HepG2 (cell line): Measurements from ENCODE around the gene TAF1C.

Experiments
- AGO1 ChIP-seq: fragments of 200-400 bp; formaldehyde crosslinking; IDR thresholded peaks from 2 replicates; pipeline ENCODE4 v1.6.1; 2017; ENCODE audit warnings: mild to moderate bottlenecking, low read depth, low read length, moderate library complexity; ENCODE audit not compliant: poor library complexity, severe bottlenecking
- CTCF ChIP-seq: sonication (generic); formaldehyde crosslinking; IDR thresholded peaks from 2 replicates; pipeline ENCODE4 v1.5.0; 2020; ENCODE audit warnings: mild to moderate bottlenecking, missing genetic modification reagents, moderate library complexity
- KLF11 ChIP-seq: IDR thresholded peaks from 2 replicates; pipeline ENCODE4 v1.6.1; 2016; ENCODE audit warnings: missing compliant biosample characterization
- SP1 ChIP-seq, 2 experiments: fragments of 450-650 bp in 1 of 2; sonication (generic) in 1 of 2; formaldehyde crosslinking in 1 of 2; IDR thresholded peaks; 2 replicates each; pipeline versions ENCODE4 v1.4.0 to v1.6.1; 2016 to 2020; ENCODE audit warnings: missing genetic modification reagents in 1 of 2
- STAT5B ChIP-seq: sonication (generic); formaldehyde crosslinking; IDR thresholded peaks from 2 replicates; pipeline ENCODE4 v1.4.0; 2020; ENCODE audit warnings: missing genetic modification reagents
- ZNF230 ChIP-seq: sonication (generic); formaldehyde crosslinking; IDR thresholded peaks from 2 replicates; pipeline ENCODE4 v1.4.0; 2020; ENCODE audit warnings: mild to moderate bottlenecking, missing genetic modification reagents
- ZNF337 ChIP-seq: sonication (generic); formaldehyde crosslinking; IDR thresholded peaks from 2 replicates; pipeline ENCODE4 v1.5.1; 2020; ENCODE audit warnings: missing genetic modification reagents, low read depth, mild to moderate bottlenecking, borderline replicate concordance
- ZNF607 ChIP-seq: sonication (generic); formaldehyde crosslinking; IDR thresholded peaks from 2 replicates; pipeline ENCODE4 v1.5.1; 2020; ENCODE audit warnings: missing genetic modification reagents, mild to moderate bottlenecking, borderline replicate concordance
- ZNF761 ChIP-seq: sonication (generic); formaldehyde crosslinking; conservative IDR thresholded peaks from 2 replicates; pipeline ENCODE4 v1.4.0; 2020; ENCODE audit warnings: mild to moderate bottlenecking, missing genetic modification reagents
- TF ChIP-seq, protein P1 (sequence below): IDR thresholded peaks from 2 replicates; pipeline ENCODE4 v1.6.1; 2012; ENCODE audit warnings: low read depth, low read length, improper control_type of control experiment

DNA sequence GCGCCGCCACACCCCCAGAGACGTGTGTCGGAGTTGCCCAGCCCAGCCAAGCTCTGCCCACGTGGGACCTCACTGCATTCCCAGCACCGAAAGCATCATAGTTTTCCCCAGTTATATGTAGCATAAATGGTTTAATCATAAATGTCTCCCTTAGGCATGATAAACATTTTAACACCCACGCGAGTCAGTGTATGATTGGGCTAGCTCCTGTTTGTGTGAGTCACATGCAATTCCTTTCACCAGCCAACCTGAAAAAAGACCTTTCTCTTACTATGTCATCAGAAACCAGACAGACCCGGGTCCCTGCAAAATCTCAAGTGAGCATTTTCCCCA is 9.2 kb downstream of the TAF1C start:
- no peak for TF ChIP-seq ZNF337 (CRISPR knock-in tag)
- no peak for TF ChIP-seq ZNF607
- no peak for TF ChIP-seq AGO1
- TF ChIP-seq, protein P1, sequence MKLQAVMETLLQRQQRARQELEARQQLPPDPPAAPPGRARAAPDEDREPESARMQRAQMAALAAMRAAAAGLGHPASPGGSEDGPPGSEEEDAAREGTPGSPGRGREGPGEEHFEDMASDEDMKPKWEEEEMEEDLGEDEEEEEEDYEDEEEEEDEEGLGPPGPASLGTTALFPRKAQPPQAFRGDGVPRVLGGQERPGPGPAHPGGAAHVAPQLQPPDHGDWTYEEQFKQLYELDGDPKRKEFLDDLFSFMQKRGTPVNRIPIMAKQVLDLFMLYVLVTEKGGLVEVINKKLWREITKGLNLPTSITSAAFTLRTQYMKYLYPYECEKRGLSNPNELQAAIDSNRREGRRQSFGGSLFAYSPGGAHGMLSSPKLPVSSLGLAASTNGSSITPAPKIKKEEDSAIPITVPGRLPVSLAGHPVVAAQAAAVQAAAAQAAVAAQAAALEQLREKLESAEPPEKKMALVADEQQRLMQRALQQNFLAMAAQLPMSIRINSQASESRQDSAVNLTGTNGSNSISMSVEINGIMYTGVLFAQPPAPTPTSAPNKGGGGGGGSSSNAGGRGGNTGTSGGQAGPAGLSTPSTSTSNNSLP = no peak
- no peak for TF ChIP-seq SP1 (IDR thresholded peaks at IDR 0.05)
- no peak for TF ChIP-seq SP1 (CRISPR knock-in tag; IDR thresholded peaks at IDR 0.05)
- no peak for TF ChIP-seq KLF11 (CRISPR knock-in tag)
- TF ChIP-seq ZNF761 (CRISPR knock-in tag) = no peak
- no peak for TF ChIP-seq ZNF230 (CRISPR knock-in tag)
- TF ChIP-seq CTCF (CRISPR knock-in tag) = no peak
- no peak for TF ChIP-seq STAT5B
